ENCODE measurements around the gene ESPL1. TPM values are rescaled to one million over a fixed set of nuclear protein-coding genes. Genes with fewer than 3 reads are reported as not detected.

Gene ESPL1
- total and polyA plus RNA-seq, 2 donors (not counting 1 experiment from before 2014, with no cell fraction given) = 1.4 to 1.8 TPM

DNA sequence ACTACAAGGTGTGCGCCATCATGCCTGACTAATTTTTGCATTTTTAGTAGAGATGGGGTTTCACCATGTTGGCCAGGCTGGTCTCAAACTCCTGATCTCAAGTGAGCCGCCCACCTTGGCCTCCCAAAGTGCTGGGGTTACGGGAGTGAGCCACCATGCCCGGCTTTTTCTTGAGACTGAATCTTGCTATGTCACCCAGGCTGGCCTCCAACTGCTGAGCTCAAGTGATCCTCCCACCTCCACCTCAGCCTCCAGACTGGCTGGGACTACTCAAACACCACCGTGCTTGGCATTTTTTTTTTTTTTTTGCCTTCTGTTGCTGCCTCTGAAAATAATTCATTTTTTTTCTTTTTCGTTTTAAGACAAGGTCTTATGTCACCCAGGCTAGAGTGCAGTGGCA is 8.2 kb upstream of the ESPL1 start:
- H3K36me3 ChIP-seq (ENCODE audit: control insufficient read depth, insufficient read depth, low read length) = peaks cover 3% of the 10 kb centered on the region
- no peak for TF ChIP-seq EZH2 (IDR thresholded peaks at IDR 0.05; ENCODE audit: low read length, missing control alignments)
- TF ChIP-seq, protein P1, sequence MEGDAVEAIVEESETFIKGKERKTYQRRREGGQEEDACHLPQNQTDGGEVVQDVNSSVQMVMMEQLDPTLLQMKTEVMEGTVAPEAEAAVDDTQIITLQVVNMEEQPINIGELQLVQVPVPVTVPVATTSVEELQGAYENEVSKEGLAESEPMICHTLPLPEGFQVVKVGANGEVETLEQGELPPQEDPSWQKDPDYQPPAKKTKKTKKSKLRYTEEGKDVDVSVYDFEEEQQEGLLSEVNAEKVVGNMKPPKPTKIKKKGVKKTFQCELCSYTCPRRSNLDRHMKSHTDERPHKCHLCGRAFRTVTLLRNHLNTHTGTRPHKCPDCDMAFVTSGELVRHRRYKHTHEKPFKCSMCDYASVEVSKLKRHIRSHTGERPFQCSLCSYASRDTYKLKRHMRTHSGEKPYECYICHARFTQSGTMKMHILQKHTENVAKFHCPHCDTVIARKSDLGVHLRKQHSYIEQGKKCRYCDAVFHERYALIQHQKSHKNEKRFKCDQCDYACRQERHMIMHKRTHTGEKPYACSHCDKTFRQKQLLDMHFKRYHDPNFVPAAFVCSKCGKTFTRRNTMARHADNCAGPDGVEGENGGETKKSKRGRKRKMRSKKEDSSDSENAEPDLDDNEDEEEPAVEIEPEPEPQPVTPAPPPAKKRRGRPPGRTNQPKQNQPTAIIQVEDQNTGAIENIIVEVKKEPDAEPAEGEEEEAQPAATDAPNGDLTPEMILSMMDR (conservative IDR thresholded peaks at IDR 0.05 in 1 of 2, IDR thresholded peaks at IDR 0.05 in 1 of 2; ENCODE audit: low read depth in 1 of 2, low read length in 2 of 2) = no peak
- H3K4me1 ChIP-seq (ENCODE audit: control insufficient read depth, extremely low read depth, insufficient read depth, low read length) = no peaks in the 10 kb centered on the region
- H3K4me2 ChIP-seq (ENCODE audit: extremely low read depth, insufficient read depth, low read length) = no peak overlapping the region
- no peak overlapping the region for H3K9ac ChIP-seq (ENCODE audit: insufficient read depth, low read length)
- H3K4me3 ChIP-seq (replicated peaks in 1 of 4; ENCODE audit: control extremely low read depth in 1 of 4, insufficient read depth in 1 of 4, low read depth in 3 of 4, low read length in 4 of 4) = no peak overlapping the region
- H3K9me3 ChIP-seq (ENCODE audit: control insufficient read depth, insufficient read depth, low read depth, low read length) = no peaks in the 10 kb centered on the region
- no peaks in the 10 kb centered on the region for H4K20me1 ChIP-seq (ENCODE audit: control insufficient read depth, extremely low read depth, insufficient read depth, low read length)
- no peaks in the 10 kb centered on the region for H3K27me3 ChIP-seq (ENCODE audit: control insufficient read depth, insufficient read depth, low read length)
- H3K79me2 ChIP-seq (ENCODE audit: control insufficient read depth, insufficient read depth, low read length) = no peaks in the 10 kb centered on the region
- no peak overlapping the region for H2AFZ ChIP-seq (ENCODE audit: low read length)
- no peak for DNase-seq (ENCODE audit: low read depth in 2 of 2)
- no peak overlapping the region for H3K27ac ChIP-seq (ENCODE audit: insufficient read depth, low read length)

DNA sequence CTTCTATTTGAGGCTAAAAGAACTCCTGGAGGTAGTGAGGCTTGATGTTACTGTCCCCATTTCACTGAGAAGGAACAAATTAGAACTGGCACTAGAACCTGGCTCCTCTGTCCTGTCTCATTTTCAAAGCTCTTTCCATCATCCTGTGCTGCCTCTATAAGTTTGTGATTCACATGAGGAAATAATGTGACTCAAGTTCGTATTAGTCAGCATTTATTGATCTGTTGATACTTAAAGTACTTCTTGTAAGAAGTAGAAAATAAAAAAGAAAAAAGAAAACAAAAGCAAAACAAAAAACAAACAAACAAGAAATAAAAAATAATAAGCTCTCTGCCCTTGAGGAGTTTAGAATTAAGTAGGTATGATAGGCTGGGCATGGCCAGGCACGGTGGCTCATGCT is 2.3 kb upstream of the ESPL1 start:
- H3K27ac ChIP-seq (ENCODE audit: insufficient read depth, low read length) = no peak overlapping the region
- peaks cover 26% of the 10 kb centered on the region for H3K79me2 ChIP-seq (ENCODE audit: control insufficient read depth, insufficient read depth, low read length)
- TF ChIP-seq EZH2 (IDR thresholded peaks at IDR 0.05; ENCODE audit: low read length, missing control alignments) = no peak
- TF ChIP-seq, protein P1 (conservative IDR thresholded peaks at IDR 0.05 in 1 of 2, IDR thresholded peaks at IDR 0.05 in 1 of 2; ENCODE audit: low read depth in 1 of 2, low read length in 2 of 2) = no peak
- no peak overlapping the region for H3K4me3 ChIP-seq (replicated peaks in 1 of 4; ENCODE audit: control extremely low read depth in 1 of 4, insufficient read depth in 1 of 4, low read depth in 3 of 4, low read length in 4 of 4)
- peaks cover 11% of the 10 kb centered on the region for H3K4me1 ChIP-seq (ENCODE audit: control insufficient read depth, extremely low read depth, insufficient read depth, low read length)
- no peak overlapping the region for H3K9ac ChIP-seq (ENCODE audit: insufficient read depth, low read length)
- H2AFZ ChIP-seq (ENCODE audit: low read length) = no peak overlapping the region
- no peaks in the 10 kb centered on the region for H4K20me1 ChIP-seq (ENCODE audit: control insufficient read depth, extremely low read depth, insufficient read depth, low read length)
- H3K36me3 ChIP-seq (ENCODE audit: control insufficient read depth, insufficient read depth, low read length) = peaks cover 2% of the 10 kb centered on the region
- H3K4me2 ChIP-seq (ENCODE audit: extremely low read depth, insufficient read depth, low read length) = no peak overlapping the region
- no peaks in the 10 kb centered on the region for H3K9me3 ChIP-seq (ENCODE audit: control insufficient read depth, insufficient read depth, low read depth, low read length)
- no peak for DNase-seq (ENCODE audit: low read depth in 2 of 2)
- no peaks in the 10 kb centered on the region for H3K27me3 ChIP-seq (ENCODE audit: control insufficient read depth, insufficient read depth, low read length)

DNA sequence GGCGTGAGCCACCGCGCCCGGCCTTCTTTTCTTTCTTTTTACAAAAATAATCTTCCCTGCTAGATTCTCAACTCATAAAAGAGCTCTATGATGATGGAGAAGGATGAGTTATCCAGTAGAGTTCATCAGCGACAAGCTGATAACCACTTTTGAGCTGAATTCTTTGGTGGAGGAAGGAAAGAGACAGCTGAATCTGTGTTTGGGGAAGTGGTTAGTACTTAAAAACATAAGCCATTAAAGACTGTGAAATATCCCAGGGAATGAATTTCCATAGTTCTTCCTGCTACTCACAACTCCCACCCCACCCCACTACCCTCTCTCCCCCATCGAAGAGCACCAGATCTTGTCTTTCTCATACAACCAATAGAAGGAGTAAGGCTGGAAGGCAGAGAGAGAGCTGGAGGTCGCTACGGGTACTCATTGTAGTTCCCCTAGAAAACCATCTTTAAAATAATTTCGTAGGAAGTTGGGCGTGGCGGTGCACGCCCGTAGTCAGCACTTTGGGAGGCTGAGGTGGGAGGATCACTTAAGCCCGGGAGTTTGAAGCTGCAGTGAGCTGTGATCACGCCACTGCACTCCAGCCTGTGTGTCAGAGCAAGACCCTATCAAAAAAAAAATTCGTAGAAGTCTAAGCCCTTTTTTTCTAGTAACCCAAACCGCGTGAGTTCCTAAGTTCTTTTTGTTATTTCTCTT is 647 bp upstream of the ESPL1 start:
- H3K27me3 ChIP-seq (ENCODE audit: control insufficient read depth, insufficient read depth, low read length) = no peaks in the 10 kb centered on the region
- peak overlapping the region; percentile 85 for H3K27ac ChIP-seq (ENCODE audit: insufficient read depth, low read length)
- peaks cover 26% of the 10 kb centered on the region for H3K79me2 ChIP-seq (ENCODE audit: control insufficient read depth, insufficient read depth, low read length)
- TF ChIP-seq, protein P1 (conservative IDR thresholded peaks at IDR 0.05 in 1 of 2, IDR thresholded peaks at IDR 0.05 in 1 of 2; ENCODE audit: low read depth in 1 of 2, low read length in 2 of 2) = no peak
- TF ChIP-seq EZH2 (IDR thresholded peaks at IDR 0.05; ENCODE audit: low read length, missing control alignments) = no peak
- peak overlapping the region; percentile 61 for H3K9ac ChIP-seq (ENCODE audit: insufficient read depth, low read length)
- no peaks in the 10 kb centered on the region for H3K9me3 ChIP-seq (ENCODE audit: control insufficient read depth, insufficient read depth, low read depth, low read length)
- H4K20me1 ChIP-seq (ENCODE audit: control insufficient read depth, extremely low read depth, insufficient read depth, low read length) = no peaks in the 10 kb centered on the region
- H3K4me3 ChIP-seq (replicated peaks in 1 of 4; ENCODE audit: control extremely low read depth in 1 of 4, insufficient read depth in 1 of 4, low read depth in 3 of 4, low read length in 4 of 4) = peak overlapping the region; percentile 56 to 93 (median 88)
- peaks cover 2% of the 10 kb centered on the region for H3K36me3 ChIP-seq (ENCODE audit: control insufficient read depth, insufficient read depth, low read length)
- DNase-seq (ENCODE audit: low read depth in 2 of 2) = no peak
- H3K4me2 ChIP-seq (ENCODE audit: extremely low read depth, insufficient read depth, low read length) = peak overlapping the region; percentile 97
- peak overlapping the region; percentile 92 for H2AFZ ChIP-seq (ENCODE audit: low read length)
- peaks cover 11% of the 10 kb centered on the region for H3K4me1 ChIP-seq (ENCODE audit: control insufficient read depth, extremely low read depth, insufficient read depth, low read length)

Data from fibroblast of lung (primary cell).